Muscle of back (tissue), 11 donors: ENCODE results near the gene TMEM205. TPM values are rescaled to one million over a fixed set of nuclear protein-coding genes. Genes with fewer than 3 reads are reported as not detected.
"Not testable (repeated sequence)": the region's sequence is repeated elsewhere in the genome, so short reads cannot be mapped to it uniquely, and the experiment has no call there.

Source experiments
- DNase-seq, 3 donors: peaks; one replicate each; pipeline versions ENCODE4 v3.0.0 to v3.0.0-alpha.2; 2013
- polyA plus RNA-seq, 10 donors: library from polyadenylated mRNA; unstranded; fragments of 120-200 nt; gene quantifications; one replicate each; pipeline ENCODE4 v1.2.1, GENCODE V29; 2013; ENCODE audit not compliant: insufficient read length in 10 of 10

The TMEM205 gene
- polyA plus RNA-seq, 10 donors: 35.7 to 44.1 (median 39.9) TPM

GRCh38 chr19:11374433-11375142, 28.5 kb upstream of the TMEM205 start, which contains the start of gene SWSAP1:
SWSAP1 (plus strand) TSS chr19:11374666; CDS start chr19:11374681, 15 bp downstream.
- peak; percentile 99 to 100 (median 100) for DNase-seq

GRCh38 chr19:11373885-11374432, 27.9 kb upstream of the TMEM205 start:
- no peak for DNase-seq

GRCh38 chr19:11373166-11373884, 27.3 kb upstream of the TMEM205 start:
- no peak for DNase-seq

- DNase-seq: no peak
Measured at GRCh38 chr19:11370744-11371143, 24.7 kb upstream of the TMEM205 start.

GRCh38 chr19:11367528-11367927, 21.5 kb upstream of the TMEM205 start:
- DNase-seq: no peak

- no peak for DNase-seq
Measured at GRCh38 chr19:11365557-11366117, 19.6 kb upstream of the TMEM205 start.

GRCh38 chr19:11364935-11365334, 18.9 kb upstream of the TMEM205 start:
- no peak for DNase-seq

- DNase-seq: no peak
Measured at GRCh38 chr19:11364296-11364904, 18.3 kb upstream of the TMEM205 start.

GRCh38 chr19:11363881-11364280, 17.8 kb upstream of the TMEM205 start:
- no peak for DNase-seq

GRCh38 chr19:11361771-11362731, 16.0 kb upstream of the TMEM205 start:
- peak in 1 of 3 donors; percentile 1 for DNase-seq

- peak in 1 of 3 donors; percentile 39 for DNase-seq
Measured at GRCh38 chr19:11361037-11361770, 15.1 kb upstream of the TMEM205 start.

- DNase-seq: peak in 1 of 3 donors; percentile 0
Measured at GRCh38 chr19:11359421-11359820, 13.4 kb upstream of the TMEM205 start.

GRCh38 chr19:11356676-11357550, 10.8 kb upstream of the TMEM205 start:
- peak in 1 of 3 donors; percentile 1 for DNase-seq

GRCh38 chr19:11356074-11356397, 10.0 kb upstream of the TMEM205 start:
- DNase-seq: peak in 1 of 3 donors; percentile 39

- DNase-seq: peak; percentile 85 to 95 (median 91)
Measured at GRCh38 chr19:11355160-11356073, 9.3 kb upstream of the TMEM205 start, which contains the start of gene PLPPR2. PLPPR2 (plus strand) TSS chr19:11355432; CDS start chr19:11357674, 2,242 bp downstream.

- not testable (repeated sequence) for DNase-seq
Measured at GRCh38 chr19:11354102-11354501, 8.0 kb upstream of the TMEM205 start.

- no peak for DNase-seq
Measured at GRCh38 chr19:11349171-11349570, 3.1 kb upstream of the TMEM205 start.

- DNase-seq: no peak
Measured at GRCh38 chr19:11347546-11348039, 1.5 kb upstream of the TMEM205 start.
